Activated CD4-positive, alpha-beta memory T cell treated with anti-CD3 and anti-CD28 coated beads for 36 hours (primary cell): Measurements from ENCODE around the gene PSG2. TPM values are rescaled to one million over a fixed set of nuclear protein-coding genes. Genes with fewer than 3 reads are reported as not detected.
"Not testable (repeated sequence)": the region's sequence is repeated elsewhere in the genome, so short reads cannot be mapped to it uniquely, and the experiment has no call there.

Experiments used
- CTCF ChIA-PET: fragments of 350-600 bp; sonication (Branson Sonifier 250); formaldehyde crosslinking; loops from one replicate; lab custom pipeline; 2021; ENCODE audit warnings: antibody characterized with exemption, inconsistent platforms; lab: Charles Lee
- POLR2A ChIA-PET: fragments of 350-600 bp; sonication (Branson Sonifier 250); formaldehyde crosslinking; loops from one replicate; lab custom pipeline; 2021; ENCODE audit warnings: antibody characterized with exemption; lab: Charles Lee
- DNase-seq: peaks from one replicate; pipeline ENCODE4 v3.0.0-alpha.2; 2020
- H3K27ac Mint-ChIP-seq: one replicate; pipeline ENCODE4 v1.8.0; 2021; ENCODE audit warnings: mixed read lengths
- H3K27me3 Mint-ChIP-seq: one replicate; pipeline ENCODE4 v1.8.0; 2021; ENCODE audit warnings: mixed read lengths
- H3K36me3 Mint-ChIP-seq: one replicate; pipeline ENCODE4 v1.8.0; 2021; ENCODE audit warnings: mixed read lengths
- H3K4me1 Mint-ChIP-seq: one replicate; pipeline ENCODE4 v1.8.0; 2021; ENCODE audit warnings: low read depth, mixed read lengths
- H3K4me3 Mint-ChIP-seq: one replicate; pipeline ENCODE4 v1.8.0; 2021; ENCODE audit warnings: mild to moderate bottlenecking, mixed read lengths
- H3K9me3 Mint-ChIP-seq: one replicate; pipeline ENCODE4 v1.8.0; 2021; ENCODE audit warnings: mixed read lengths
- intact Hi-C: fragments of 100-400 bp; cut with micrococcal nuclease; formaldehyde crosslinking; loops from one replicate; pipeline ENCODE4 v1.15.1; 2023
- total RNA-seq, 2 experiments: library from RNA; stranded (reverse); gene quantifications; one replicate each; pipeline ENCODE4 v1.2.3, GENCODE V29; 2021

Gene PSG2
- total RNA-seq, 2 experiments from 2014 or later: not detected

DNA sequence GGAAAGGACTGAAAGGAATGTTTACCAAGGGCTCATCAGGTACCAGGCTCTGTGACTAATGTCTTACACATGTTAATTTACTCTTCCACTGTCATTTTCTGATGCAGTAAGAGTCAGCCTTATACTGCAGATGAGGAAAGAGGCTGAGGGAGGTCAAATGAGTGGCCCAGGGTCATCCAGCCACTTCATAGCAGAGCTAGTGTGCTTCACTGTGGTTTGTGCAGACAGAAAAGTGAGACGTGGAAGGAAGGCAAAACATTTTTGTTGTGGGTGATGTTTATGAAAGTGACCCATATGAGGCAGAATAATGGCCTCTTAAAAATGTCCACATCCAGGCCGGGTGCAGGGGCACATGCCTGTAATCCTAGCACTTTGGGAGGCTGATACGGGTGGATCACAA, 22.2 kb downstream of the PSG2 start:
- H3K36me3 Mint-ChIP-seq, CTCF ChIA-PET, H3K27me3 Mint-ChIP-seq, POLR2A ChIA-PET, H3K27ac Mint-ChIP-seq, H3K4me1 Mint-ChIP-seq, H3K4me3 Mint-ChIP-seq, DNase-seq, intact Hi-C loops: not testable (repeated sequence)
- peaks cover 22% of the 10 kb centered on the region for H3K9me3 Mint-ChIP-seq

DNA sequence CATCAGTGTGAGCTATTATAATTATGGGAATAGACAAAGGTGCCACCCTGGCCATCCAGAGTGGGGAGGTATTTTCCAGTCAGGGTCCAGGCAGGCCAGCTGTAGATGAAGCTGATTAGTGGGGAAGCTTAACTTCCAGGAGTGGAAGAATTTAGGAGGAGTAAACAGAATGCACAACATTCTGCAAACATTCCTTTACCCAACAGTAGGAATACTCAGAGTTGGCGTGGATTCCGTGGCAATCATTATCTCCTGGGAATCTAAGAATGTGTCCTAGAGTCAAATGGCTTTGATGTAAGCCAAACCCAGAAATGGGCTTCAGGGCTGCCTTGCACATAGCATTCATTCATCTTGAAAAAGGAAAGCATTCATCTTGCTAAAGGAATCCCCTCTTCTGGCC, 23.0 kb downstream of the PSG2 start:
- DNase-seq, POLR2A ChIA-PET, H3K4me3 Mint-ChIP-seq, H3K27ac Mint-ChIP-seq, H3K27me3 Mint-ChIP-seq, H3K36me3 Mint-ChIP-seq, CTCF ChIA-PET, intact Hi-C loops, H3K4me1 Mint-ChIP-seq: not testable (repeated sequence)
- peaks cover 28% of the 10 kb centered on the region for H3K9me3 Mint-ChIP-seq

DNA sequence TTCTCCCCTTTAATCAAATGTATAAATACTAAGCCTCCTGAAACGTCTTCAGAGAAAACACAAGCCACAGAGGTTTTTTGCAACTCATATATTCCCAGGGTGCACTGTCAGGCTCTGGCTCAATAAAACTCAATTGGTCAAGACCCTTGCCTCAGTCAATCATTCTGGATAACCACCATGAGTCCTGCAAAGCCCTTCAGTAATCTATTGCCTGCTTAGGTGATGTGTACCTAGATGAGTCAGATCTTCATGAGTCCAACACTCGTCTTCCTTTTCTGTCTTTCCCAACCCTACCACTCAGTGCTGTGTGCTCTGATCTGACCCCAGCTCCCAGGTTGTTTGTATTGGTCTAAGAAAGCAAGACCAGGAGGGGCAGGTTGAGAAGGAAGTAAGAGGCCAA, 24.1 kb downstream of the PSG2 start:
- POLR2A ChIA-PET, DNase-seq, H3K27me3 Mint-ChIP-seq, H3K4me3 Mint-ChIP-seq, H3K36me3 Mint-ChIP-seq, H3K4me1 Mint-ChIP-seq, H3K27ac Mint-ChIP-seq, intact Hi-C loops, CTCF ChIA-PET: not testable (repeated sequence)
- peaks cover 31% of the 10 kb centered on the region for H3K9me3 Mint-ChIP-seq

DNA sequence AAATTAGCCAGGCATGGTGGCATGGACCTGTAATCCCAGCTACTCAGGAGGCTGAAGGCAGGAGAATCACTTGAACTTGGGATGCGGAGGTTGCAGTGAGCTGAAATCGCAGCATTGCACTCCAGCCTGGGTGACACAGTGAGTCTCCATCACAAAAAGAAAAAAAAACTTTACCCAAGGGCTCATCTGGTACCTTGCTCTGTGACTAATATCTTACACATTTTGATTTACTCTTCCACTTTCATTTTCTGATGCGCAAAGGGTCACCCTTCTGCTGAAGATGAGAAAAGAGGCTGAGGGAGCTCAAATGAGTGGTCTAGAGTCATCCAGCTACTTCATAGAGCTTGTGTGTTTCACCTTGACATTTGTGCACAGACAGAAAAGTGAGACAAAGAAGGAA, 34.5 kb downstream of the PSG2 start:
- DNase-seq, intact Hi-C loops, H3K4me1 Mint-ChIP-seq, H3K27ac Mint-ChIP-seq, H3K36me3 Mint-ChIP-seq, CTCF ChIA-PET, POLR2A ChIA-PET, H3K9me3 Mint-ChIP-seq, H3K4me3 Mint-ChIP-seq: not testable (repeated sequence)
- peaks cover 12% of the 10 kb centered on the region for H3K27me3 Mint-ChIP-seq

DNA sequence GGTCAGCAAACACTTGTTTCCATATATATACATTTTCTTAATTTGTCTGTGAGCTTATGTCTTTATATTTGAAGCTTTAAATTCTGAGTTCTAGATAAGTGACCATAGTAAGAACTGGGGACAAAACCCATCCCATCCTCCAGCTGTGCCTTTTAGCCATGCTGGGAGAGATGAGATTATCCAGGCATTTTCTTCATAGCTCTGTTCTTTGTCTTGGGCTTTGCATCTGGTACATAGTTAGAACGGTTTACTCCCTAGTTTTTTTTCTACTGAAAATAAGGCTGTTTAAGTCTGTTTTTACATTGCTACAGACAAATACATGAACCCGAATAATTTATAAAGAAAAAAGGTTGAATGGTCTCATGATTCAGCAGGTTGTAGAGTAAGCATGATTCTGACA, 35.9 kb downstream of the PSG2 start:
- H3K4me3 Mint-ChIP-seq, CTCF ChIA-PET, H3K36me3 Mint-ChIP-seq, H3K9me3 Mint-ChIP-seq, H3K4me1 Mint-ChIP-seq, DNase-seq, H3K27ac Mint-ChIP-seq, POLR2A ChIA-PET, intact Hi-C loops: not testable (repeated sequence)
- peaks cover 17% of the 10 kb centered on the region for H3K27me3 Mint-ChIP-seq

DNA sequence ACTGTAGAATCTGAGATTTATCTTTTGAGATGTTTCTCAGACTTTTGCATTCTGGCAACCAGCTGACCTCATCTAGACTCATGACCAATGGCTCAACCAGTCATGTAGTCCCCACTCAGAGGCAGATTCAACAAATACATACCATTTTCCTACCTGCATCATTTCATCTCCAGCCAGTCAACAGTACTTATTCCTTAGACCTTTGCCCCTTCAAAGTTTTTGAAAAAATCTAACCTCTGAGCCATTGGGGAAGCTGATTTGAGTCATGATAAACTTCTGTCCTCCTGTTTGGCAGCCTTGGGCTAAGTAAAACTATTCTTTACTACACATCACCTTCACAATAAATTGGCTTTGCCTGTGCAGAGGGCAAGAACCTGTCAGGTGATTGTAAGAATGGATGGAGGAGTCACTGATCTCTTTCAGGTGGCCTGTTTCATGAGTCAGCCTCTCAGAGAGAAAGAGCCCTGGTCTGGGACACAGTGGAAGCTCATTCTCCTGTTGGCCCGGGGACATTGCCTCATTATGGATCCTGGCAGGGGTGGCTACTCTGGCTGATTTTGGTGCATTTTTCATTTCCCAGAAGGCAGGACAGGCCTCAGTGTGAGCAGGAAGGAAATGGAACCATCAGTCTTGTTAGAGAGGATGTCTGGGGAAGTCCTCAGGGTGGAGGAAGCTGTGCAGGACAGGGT, 38.9 kb downstream of the PSG2 start:
- peaks cover 20% of the 10 kb centered on the region for H3K27me3 Mint-ChIP-seq
- CTCF ChIA-PET, H3K9me3 Mint-ChIP-seq, POLR2A ChIA-PET, DNase-seq, intact Hi-C loops, H3K4me1 Mint-ChIP-seq, H3K36me3 Mint-ChIP-seq, H3K27ac Mint-ChIP-seq, H3K4me3 Mint-ChIP-seq: not testable (repeated sequence)

DNA sequence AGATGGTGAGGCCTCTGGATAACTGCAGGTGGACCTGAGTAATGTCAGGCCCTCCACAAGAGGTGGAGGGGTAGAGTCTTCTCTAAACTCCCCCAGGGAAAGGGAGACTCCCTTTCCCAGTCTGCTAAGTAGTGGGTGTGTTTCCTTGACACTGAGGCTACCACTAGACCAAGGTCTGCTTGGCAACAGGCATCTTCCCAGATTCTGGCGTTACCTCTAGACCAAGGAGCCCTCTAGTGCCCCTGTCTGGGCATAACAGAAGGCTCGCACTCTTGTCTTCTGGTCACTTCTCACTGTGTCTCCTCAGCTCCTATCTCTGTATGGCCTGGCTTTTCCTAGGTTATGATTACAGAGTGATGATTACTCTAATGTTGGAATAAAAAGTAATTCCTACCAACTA, 50.9 kb downstream of the PSG2 start:
- DNase-seq, H3K4me3 Mint-ChIP-seq, H3K9me3 Mint-ChIP-seq, H3K36me3 Mint-ChIP-seq, CTCF ChIA-PET, POLR2A ChIA-PET, H3K27ac Mint-ChIP-seq, intact Hi-C loops, H3K4me1 Mint-ChIP-seq: not testable (repeated sequence)
- H3K27me3 Mint-ChIP-seq: peaks cover 18% of the 10 kb centered on the region

DNA sequence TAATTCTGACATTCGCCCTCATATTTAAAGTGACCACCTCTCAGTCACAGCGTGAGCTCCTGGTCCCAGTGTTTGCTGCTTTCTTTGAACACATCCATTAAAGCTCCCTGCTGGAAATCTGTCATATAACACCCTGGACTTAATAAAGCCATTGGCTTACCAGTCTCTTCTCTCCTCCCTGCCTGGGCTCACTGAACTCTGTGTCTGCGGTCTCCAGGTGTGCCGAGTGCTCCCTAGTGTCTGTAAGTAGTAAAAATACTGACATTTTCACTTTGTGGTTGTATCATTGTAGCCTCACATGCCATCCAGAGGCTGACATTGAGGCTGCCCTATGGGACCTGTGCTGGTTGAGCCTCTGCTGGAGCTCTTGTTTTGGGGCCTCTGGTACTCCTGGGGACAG, 53.6 kb downstream of the PSG2 start:
- intact Hi-C loops: no loop called here
- no peaks in the 10 kb centered on the region for H3K4me1 Mint-ChIP-seq
- H3K36me3 Mint-ChIP-seq: no peaks in the 10 kb centered on the region
- no peaks in the 10 kb centered on the region for H3K9me3 Mint-ChIP-seq
- H3K4me3 Mint-ChIP-seq: no peak overlapping the region
- DNase-seq: no peak
- peaks cover 12% of the 10 kb centered on the region for H3K27me3 Mint-ChIP-seq
- POLR2A ChIA-PET: no interaction called here
- no peak overlapping the region for H3K27ac Mint-ChIP-seq
- CTCF ChIA-PET: no interaction called here

DNA sequence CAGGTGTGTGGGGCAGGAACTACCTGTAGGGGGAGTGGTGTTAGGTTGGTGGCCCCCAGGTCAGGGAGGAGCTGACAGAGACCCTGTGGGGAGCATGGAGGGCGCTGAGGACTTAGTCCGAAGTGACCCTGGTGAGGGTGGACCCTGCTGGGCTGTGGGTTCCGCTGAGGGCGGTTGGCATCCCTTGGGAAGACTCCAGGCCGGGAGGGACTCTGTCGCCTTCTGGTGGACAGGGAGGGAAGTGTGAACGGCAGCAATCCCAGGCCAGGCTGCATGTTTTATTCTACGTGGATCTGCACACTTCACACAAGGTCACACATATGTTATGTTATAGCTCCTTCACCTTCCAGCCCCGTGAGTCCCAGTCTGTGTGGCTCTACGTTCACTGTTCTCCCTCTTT, 54.5 kb downstream of the PSG2 start:
- peaks cover 12% of the 10 kb centered on the region for H3K27me3 Mint-ChIP-seq
- DNase-seq, H3K27ac Mint-ChIP-seq, CTCF ChIA-PET, H3K4me1 Mint-ChIP-seq, POLR2A ChIA-PET, intact Hi-C loops, H3K4me3 Mint-ChIP-seq, H3K9me3 Mint-ChIP-seq, H3K36me3 Mint-ChIP-seq: not testable (repeated sequence)

DNA sequence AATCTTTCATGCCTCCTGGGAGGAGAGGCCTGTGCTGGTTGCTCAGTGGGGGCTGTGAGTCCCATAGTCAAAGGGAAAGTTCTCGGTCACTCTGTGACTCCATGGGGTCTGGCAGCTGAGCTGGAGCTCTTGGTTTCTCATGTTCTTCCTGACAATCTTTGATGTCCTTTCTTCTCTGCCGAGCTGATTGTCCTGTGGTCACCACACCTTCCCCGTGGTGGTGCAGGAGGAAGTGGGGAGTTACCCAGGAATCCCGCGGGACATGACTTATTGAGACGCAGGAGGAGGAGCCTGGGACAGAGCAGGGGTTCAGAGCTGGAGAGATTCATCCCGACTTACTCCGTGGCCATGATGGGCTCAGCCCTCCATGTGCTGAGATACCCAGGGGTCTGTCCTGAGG, 55.4 kb downstream of the PSG2 start:
- DNase-seq, H3K4me3 Mint-ChIP-seq, intact Hi-C loops, CTCF ChIA-PET, H3K27ac Mint-ChIP-seq, POLR2A ChIA-PET, H3K36me3 Mint-ChIP-seq, H3K4me1 Mint-ChIP-seq, H3K9me3 Mint-ChIP-seq, H3K27me3 Mint-ChIP-seq: not testable (repeated sequence)

DNA sequence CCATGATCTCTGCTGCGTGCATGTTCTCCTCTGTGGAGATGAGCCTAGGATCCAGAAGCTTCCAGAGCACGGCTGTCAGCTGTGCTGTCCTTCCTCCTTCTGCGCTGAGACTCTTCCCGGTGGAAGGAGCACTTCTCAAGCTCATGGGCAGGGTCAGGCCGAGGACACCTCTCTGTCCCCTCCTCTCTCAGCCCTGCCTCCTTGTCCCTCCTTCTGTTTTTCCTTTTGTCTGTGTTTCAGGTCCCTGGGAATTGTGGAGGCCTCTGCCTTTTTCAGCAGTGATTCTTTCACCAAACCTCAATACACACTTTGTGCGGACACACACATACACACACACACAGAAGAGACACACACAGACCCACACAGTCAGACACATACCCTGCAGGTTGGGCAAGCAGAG, 56.1 kb downstream of the PSG2 start, which contains the start of gene PSG11:
TSS of gene PSG11 (minus strand) at position 101 of the 400 bp plus-strand sequence. CDS start at position 4, 97 bp downstream.
- H3K9me3 Mint-ChIP-seq, H3K36me3 Mint-ChIP-seq, CTCF ChIA-PET, H3K4me1 Mint-ChIP-seq, intact Hi-C loops, H3K27ac Mint-ChIP-seq, POLR2A ChIA-PET, H3K27me3 Mint-ChIP-seq, DNase-seq, H3K4me3 Mint-ChIP-seq: not testable (repeated sequence)

DNA sequence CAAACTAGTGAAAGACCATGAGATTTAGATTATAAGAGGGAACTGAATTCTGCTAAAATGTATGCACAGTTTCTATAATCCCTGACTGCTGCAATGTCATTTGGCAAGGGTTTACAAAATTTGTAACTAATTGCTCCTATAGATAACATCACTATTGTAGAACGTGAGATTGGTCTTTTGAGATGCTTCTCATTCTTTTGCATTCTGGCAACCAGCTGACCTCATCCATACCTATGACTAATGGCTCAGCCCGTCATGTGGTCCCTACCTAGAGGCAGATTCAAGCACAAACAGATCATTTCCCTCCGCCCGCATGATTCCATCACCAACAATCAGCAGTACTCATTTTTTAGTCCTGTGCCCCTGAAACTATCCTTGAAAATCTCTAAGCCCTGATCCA, 60.4 kb downstream of the PSG2 start:
- H3K9me3 Mint-ChIP-seq, intact Hi-C loops, H3K4me3 Mint-ChIP-seq, H3K27me3 Mint-ChIP-seq, H3K4me1 Mint-ChIP-seq, POLR2A ChIA-PET, H3K36me3 Mint-ChIP-seq, CTCF ChIA-PET, DNase-seq, H3K27ac Mint-ChIP-seq: not testable (repeated sequence)

DNA sequence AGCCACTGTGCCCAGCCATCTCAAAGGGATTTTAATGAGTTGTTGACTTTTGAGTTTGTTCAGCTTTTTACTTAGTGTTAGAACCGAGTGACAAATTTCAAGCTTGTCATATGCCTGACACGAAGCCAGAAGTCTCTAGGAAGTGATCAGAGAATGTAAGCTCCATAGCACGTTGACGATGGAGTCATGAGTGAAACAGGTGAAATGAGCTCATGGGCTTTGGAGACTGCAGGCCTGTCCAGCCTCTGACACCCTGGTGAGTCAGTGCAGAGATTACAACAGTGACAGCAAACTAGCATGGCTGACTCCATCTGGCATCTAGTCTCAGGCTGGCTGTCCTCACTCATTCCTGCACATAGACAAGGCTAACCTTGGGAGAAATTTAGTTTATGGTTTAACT, 60.9 kb downstream of the PSG2 start:
- H3K27ac Mint-ChIP-seq, intact Hi-C loops, H3K27me3 Mint-ChIP-seq, H3K36me3 Mint-ChIP-seq, POLR2A ChIA-PET, H3K4me1 Mint-ChIP-seq, H3K4me3 Mint-ChIP-seq, CTCF ChIA-PET, DNase-seq, H3K9me3 Mint-ChIP-seq: not testable (repeated sequence)
